Measurements from ENCODE around the gene GPR78. TPM values are rescaled to one million over a fixed set of nuclear protein-coding genes. Genes with fewer than 3 reads are reported as not detected.

The GPR78 gene
- total RNA-seq, 1 donor from 2014 or later = not detected

- H3K9me3 Mint-ChIP-seq = no peaks in the 10 kb centered on the region
- DNase-seq (no peak), ATAC-seq (ENCODE audit: low read depth) (no peak)
- intact Hi-C loops (cut with micrococcal nuclease) = loop anchor here (10.0 kb wide), 1 partner anchor 315 kb away; no protein-coding TSS in a partner anchor
- H3K27ac Mint-ChIP-seq = no peak overlapping the region
- TF ChIP-seq CTCF (IDR thresholded peaks at IDR 0.05) = no peak
- CTCF ChIA-PET = no interaction called here
- H3K4me1 Mint-ChIP-seq = no peaks in the 10 kb centered on the region
- H3K36me3 Mint-ChIP-seq (ENCODE audit: low read depth) = no peaks in the 10 kb centered on the region
- no peak overlapping the region for H3K4me3 Mint-ChIP-seq
- POLR2A ChIA-PET = no interaction called here
- H3K27me3 Mint-ChIP-seq = no peaks in the 10 kb centered on the region
These were observed 19.5 kb downstream of the GPR78 start for GRCh38 chr4:8599657-8600056.

GRCh38 chr4:8600266-8600665, 20.1 kb downstream of the GPR78 start:
- no peak for ATAC-seq (ENCODE audit: low read depth)
- Mint-ChIP-seq H3K36me3 (ENCODE audit: low read depth) (no peaks in the 10 kb centered on the region), H3K4me3 (no peak overlapping the region), H3K4me1 (no peaks in the 10 kb centered on the region), H3K27me3 (no peaks in the 10 kb centered on the region), H3K9me3 (no peaks in the 10 kb centered on the region), H3K27ac (no peak overlapping the region)
- no peak for DNase-seq
- CTCF ChIA-PET = no interaction called here
- intact Hi-C loops (cut with micrococcal nuclease) = loop anchor here (10.0 kb wide), 1 partner anchor 315 kb away; no protein-coding TSS in a partner anchor
- TF ChIP-seq CTCF (IDR thresholded peaks at IDR 0.05) = no peak
- POLR2A ChIA-PET = no interaction called here

- H3K27ac Mint-ChIP-seq = no peak overlapping the region
- CTCF ChIA-PET = no interaction called here
- POLR2A ChIA-PET = no interaction called here
- H3K36me3 Mint-ChIP-seq (ENCODE audit: low read depth) = no peaks in the 10 kb centered on the region
- H3K4me3 Mint-ChIP-seq = no peak overlapping the region
- H3K27me3 Mint-ChIP-seq = no peaks in the 10 kb centered on the region
- no peaks in the 10 kb centered on the region for H3K4me1 Mint-ChIP-seq
- ATAC-seq (ENCODE audit: low read depth) (no peak), DNase-seq (no peak)
- intact Hi-C loops (cut with micrococcal nuclease) = loop anchor here (10.0 kb wide), 1 partner anchor 314 kb away; no protein-coding TSS in a partner anchor
- H3K9me3 Mint-ChIP-seq = no peaks in the 10 kb centered on the region
- no peak for TF ChIP-seq CTCF (IDR thresholded peaks at IDR 0.05)
These were observed 20.5 kb downstream of the GPR78 start for GRCh38 chr4:8600686-8601085.

GRCh38 chr4:8601086-8601485, 20.9 kb downstream of the GPR78 start:
- DNase-seq = no peak
- TF ChIP-seq CTCF (IDR thresholded peaks at IDR 0.05) = no peak
- H3K27ac Mint-ChIP-seq = no peak overlapping the region
- no peaks in the 10 kb centered on the region for H3K9me3 Mint-ChIP-seq
- POLR2A ChIA-PET = no interaction called here
- intact Hi-C loops (cut with micrococcal nuclease) = loop anchor here (10.0 kb wide), 1 partner anchor 314 kb away; no protein-coding TSS in a partner anchor
- no peaks in the 10 kb centered on the region for H3K4me1 Mint-ChIP-seq
- ATAC-seq (ENCODE audit: low read depth) = no peak
- H3K4me3 Mint-ChIP-seq = no peak overlapping the region
- H3K27me3 Mint-ChIP-seq = no peaks in the 10 kb centered on the region
- no peaks in the 10 kb centered on the region for H3K36me3 Mint-ChIP-seq (ENCODE audit: low read depth)
- CTCF ChIA-PET = no interaction called here

GRCh38 chr4:8601556-8601955, 21.4 kb downstream of the GPR78 start:
- CTCF ChIA-PET = no interaction called here
- POLR2A ChIA-PET = no interaction called here
- Mint-ChIP-seq H3K27ac (no peak overlapping the region), H3K36me3 (ENCODE audit: low read depth) (no peaks in the 10 kb centered on the region), H3K9me3 (no peaks in the 10 kb centered on the region), H3K4me1 (no peaks in the 10 kb centered on the region), H3K27me3 (no peaks in the 10 kb centered on the region), H3K4me3 (no peak overlapping the region)
- intact Hi-C loops (cut with micrococcal nuclease) = loop anchor here (10.0 kb wide), 1 partner anchor 313 kb away; no protein-coding TSS in a partner anchor
- no peak for ATAC-seq (ENCODE audit: low read depth)
- DNase-seq = no peak
- TF ChIP-seq CTCF (IDR thresholded peaks at IDR 0.05) = no peak

Measured in activated B cell treated with CpG ODN at 0.5 μM for 24 hours (primary cell).